Keratinocyte (primary cell): ENCODE data around the gene TP53BP2.

Experiments
- CTCF ChIP-seq, 3 experiments: IDR thresholded peaks in 1 of 3; conservative IDR thresholded peaks in 1 of 3; optimal IDR thresholded peaks in 1 of 3; 2 replicates in 2 of 3; 3 replicates in 1 of 3; pipeline versions ENCODE3 to v1.5.1; 2011; ENCODE audit warnings: low read length in 3 of 3, mild to moderate bottlenecking in 3 of 3, moderate library complexity in 2 of 3, control low read depth in 1 of 3, inconsistent platforms in 1 of 3; ENCODE audit not compliant: insufficient read depth in 2 of 3; ENCODE audit errors: extremely low read depth in 1 of 3
- EZH2 ChIP-seq: IDR thresholded peaks from one replicate; pipeline ENCODE4 v1.6.1; 2012; ENCODE audit warnings: inconsistent platforms, mild to moderate bottlenecking, low read length, moderate library complexity

- no peak for TF ChIP-seq CTCF (optimal IDR thresholded peaks at IDR 0.05 in 1 of 3, IDR thresholded peaks at IDR 0.05 in 1 of 3, conservative IDR thresholded peaks at IDR 0.05 in 1 of 3; ENCODE audit: extremely low read depth in 1 of 3, insufficient read depth in 2 of 3, low read length in 3 of 3)
- no peak for TF ChIP-seq EZH2
Observed at GRCh38 chr1:223765036-223765718, 80.6 kb downstream of the TP53BP2 start.
